GM12878 (cell line): ENCODE results near the gene CABYR. TPM values are rescaled to one million over a fixed set of nuclear protein-coding genes. Genes with fewer than 3 reads are reported as not detected.

Experiments
- ATAC-seq: fragments of 200-7000 bp; cut with Tn5 transposase; 3 replicates; pipeline ENCODE4 v1.9.1; 2020; ENCODE audit warnings: mild to moderate bottlenecking, moderate library complexity
- BruUV-seq: library from RNA; stranded (reverse); fragments of 400-500 nt; replicated peaks from 2 replicates; lab custom pipeline; 2021; lab: Mats Ljungman, UMichigan
- CTCF ChIA-PET: fragments of 300-600 bp; sonication (Branson Sonifier 250); formaldehyde crosslinking; extraction: SDS; loops from one replicate; lab custom pipeline; 2021; ENCODE audit warnings: inconsistent platforms; lab: Yijun Ruan, JAX
- POLR2A ChIA-PET: fragments of 350-600 bp; formaldehyde crosslinking; extraction: SDS; loops from one replicate; lab custom pipeline; 2021; ENCODE audit warnings: inconsistent platforms; lab: Charles Lee
- RAD21 ChIA-PET: fragments of 300-600 bp; sonication (Branson Sonifier 250); formaldehyde crosslinking; loops from one replicate; lab custom pipeline; 2023; ENCODE audit warnings: antibody characterized with exemption; ENCODE audit not compliant: unreplicated experiment; lab: Charles Lee
- SMC1A ChIA-PET: fragments of 300-600 bp; sonication (Branson Sonifier 250); formaldehyde crosslinking; loops from one replicate; lab custom pipeline; 2023; ENCODE audit not compliant: unreplicated experiment, uncharacterized antibody; lab: Charles Lee
- DNase-seq: peaks from one replicate; pipeline ENCODE4 v3.0.0-alpha.2; 2011; ENCODE audit warnings: low read depth, low spot score
- FAIRE-seq: peaks from 3 replicates; lab custom pipeline; 2011; peaks lifted over from hg19 to GRCh38; lab: Jason Lieb, UNC
- H2AFZ ChIP-seq: 2 replicates; pipeline ENCODE4 v1.6.0; 2011; ENCODE audit warnings: low read depth, low read length, control low read depth; ENCODE audit not compliant: control insufficient read depth
- H3K27ac ChIP-seq: 2 replicates; pipeline ENCODE4 v1.5.1; 2011; ENCODE audit warnings: control low read depth; ENCODE audit not compliant: control insufficient read depth, insufficient read depth
- H3K27me3 ChIP-seq, 2 experiments: replicated peaks in 1 of 2; 2 replicates each; pipeline versions ENCODE4 v1.6.0 to v1.6.1; 2011; ENCODE audit warnings: low read length in 1 of 2; ENCODE audit not compliant: control insufficient read depth in 2 of 2, insufficient read depth in 2 of 2
- H3K36me3 ChIP-seq, 2 experiments: 2 replicates each; pipeline ENCODE4 v1.5.1; 2011; ENCODE audit warnings: low read length in 1 of 2; ENCODE audit not compliant: control insufficient read depth in 2 of 2, insufficient read depth in 2 of 2
- H3K4me1 ChIP-seq: 2 replicates; pipeline ENCODE4 v1.6.1; 2011; ENCODE audit warnings: mild to moderate bottlenecking, low read length, moderate library complexity, mixed read lengths; ENCODE audit not compliant: control insufficient read depth, insufficient read depth
- H3K4me2 ChIP-seq: 2 replicates; pipeline ENCODE4 v1.6.0; 2011; ENCODE audit warnings: control low read depth; ENCODE audit not compliant: control insufficient read depth, insufficient read depth
- H3K4me3 ChIP-seq: fragments of 200-600 bp; sonication (generic); 2 replicates; pipeline ENCODE4 v1.5.1; 2016
- H3K79me2 ChIP-seq: 2 replicates; pipeline ENCODE4 v1.6.0; 2011; ENCODE audit warnings: low read length; ENCODE audit not compliant: control insufficient read depth, insufficient read depth
- H3K9ac ChIP-seq: 2 replicates; pipeline ENCODE4 v1.8.0; 2011; ENCODE audit warnings: low read length, control low read depth, mixed read lengths; ENCODE audit not compliant: control insufficient read depth, insufficient read depth
- H3K9me3 ChIP-seq: replicated peaks from 3 replicates; pipeline ENCODE4 v1.5.1; 2011; ENCODE audit warnings: mild to moderate bottlenecking, low read length; ENCODE audit not compliant: control insufficient read depth, insufficient read depth
- H4K20me1 ChIP-seq: 2 replicates; pipeline ENCODE4 v1.6.0; 2011; ENCODE audit not compliant: control insufficient read depth, insufficient read depth
- BACH1 ChIP-seq: fragments of 450-650 bp; IDR thresholded peaks from 2 replicates; pipeline ENCODE4 v1.6.1; 2017; ENCODE audit warnings: mild to moderate bottlenecking, borderline replicate concordance
- BCL3 ChIP-seq: IDR thresholded peaks from 2 replicates; pipeline ENCODE4 v1.6.1; 2011; ENCODE audit warnings: borderline replicate concordance, low read depth, mild to moderate bottlenecking, moderate library complexity, low read length; ENCODE audit not compliant: insufficient read depth, poor library complexity, severe bottlenecking
- BCLAF1 ChIP-seq: fragments of 450-650 bp; IDR thresholded peaks from 2 replicates; pipeline ENCODE4 v1.6.1; 2017; ENCODE audit warnings: antibody characterized with exemption, mild to moderate bottlenecking, moderate library complexity
- BMI1 ChIP-seq: fragments of 450-650 bp; IDR thresholded peaks from 2 replicates; pipeline ENCODE4 v1.6.1; 2016; ENCODE audit warnings: mild to moderate bottlenecking, moderate library complexity, borderline replicate concordance
- E2F4 ChIP-seq: IDR thresholded peaks from 2 replicates; pipeline ENCODE4 v1.6.1; 2012; ENCODE audit warnings: low read depth, low read length, improper control_type of control experiment
- FOXM1 ChIP-seq: IDR thresholded peaks from 2 replicates; pipeline ENCODE4 v1.6.1; 2012; ENCODE audit warnings: low read depth, mild to moderate bottlenecking, inconsistent platforms, low read length, moderate library complexity
- SKIL ChIP-seq: fragments of 450-650 bp; IDR thresholded peaks from 2 replicates; pipeline ENCODE4 v1.6.1; 2017; ENCODE audit warnings: mild to moderate bottlenecking, low read depth, inconsistent platforms; ENCODE audit not compliant: poor library complexity, severe bottlenecking
- SMAD5 ChIP-seq: IDR thresholded peaks from 2 replicates; pipeline ENCODE4 v1.6.1; 2016; ENCODE audit warnings: antibody characterized with exemption, low read depth
- SPI1 ChIP-seq: IDR thresholded peaks from 2 replicates; pipeline ENCODE4 v1.6.1; 2011; ENCODE audit warnings: low read depth, mild to moderate bottlenecking, low read length, moderate library complexity, borderline replicate concordance; ENCODE audit not compliant: insufficient read depth
- ZBTB4 ChIP-seq: fragments of 450-650 bp; formaldehyde crosslinking; IDR thresholded peaks from 2 replicates; pipeline ENCODE4 v1.4.0; 2022; ENCODE audit warnings: mild to moderate bottlenecking, moderate library complexity
- WGBS: methylation state at CpG from one replicate; pipeline ENCODE4 v1.1.6; 2016; ENCODE audit warnings: low lambda C conversion rate; ENCODE audit not compliant: insufficient replicate concordance, insufficient coverage; ENCODE audit errors: missing lambda C conversion rate; 5-methylcytosine and 5-hydroxymethylcytosine counted together
- in situ Hi-C: fragments of 300-500 bp; cut with MboI; formaldehyde crosslinking; loops from 9 replicates; pipeline ENCODE4 v1.14.3; 2018; ENCODE audit warnings: mixed read lengths
- intact Hi-C: fragments of 100-400 bp; cut with micrococcal nuclease; formaldehyde crosslinking; loops from one replicate; pipeline ENCODE4 v1.14.2; 2022; ENCODE audit not compliant: unreplicated experiment
- polyA plus RNA-seq, 11 experiments: library from polyadenylated mRNA; depleted of rRNA in 4 of 11; unstranded in 6 of 11; stranded (reverse) in 5 of 11; fragments of >200 nt; fragmentation: Nextera tagmentation in 4 of 11; fragmentation: Illumina TruSeq in 1 of 11; extraction: Ambion mirVana in 4 of 11; extraction: Trizol in 1 of 11; gene quantifications; 1 replicate in 1 of 11; 2 replicates in 10 of 11; pipeline versions ENCODE4 v1.2.1 to v1.2.3, GENCODE V29; 2011 to 2016; ENCODE audit warnings: inconsistent platforms in 2 of 11, missing spikeins in 2 of 11, low read depth in 1 of 11
- total RNA-seq, 4 experiments: library from RNA; depleted of rRNA in 3 of 4; stranded (reverse); fragments of >200 nt in 3 of 4; fragmentation: Illumina TruSeq in 1 of 4; extraction: Trizol in 1 of 4; gene quantifications; 2 replicates each; pipeline versions ENCODE4 v1.2.1 to v1.2.3, GENCODE V29; 2013 to 2021

Gene CABYR
- total and polyA plus RNA-seq, 10 of the 15 experiments (the other 5 are each of a cell fraction or from before 2014, with no cell fraction given): 0.29 to 2.8 (median 1.7) TPM

GRCh38 chr18:24120676-24121075 is 18.2 kb upstream of the CABYR start:
- no peaks in the 10 kb centered on the region for H3K79me2 ChIP-seq
- H3K4me1 ChIP-seq: no peaks in the 10 kb centered on the region
- POLR2A ChIA-PET: no interaction called here
- SMC1A ChIA-PET: interaction anchor here (0.7 to 3.0 kb wide), 4 partner anchors 155 to 485 kb away, joined by 3 to 10 read pairs (median 5); no protein-coding TSS in a partner anchor
- in situ Hi-C loops (loop anchor here (10.0 kb wide), 1 partner anchor 496 kb away; no protein-coding TSS in a partner anchor), intact Hi-C loops (no loop called here)
- no peak for FAIRE-seq
- no peak overlapping the region for H3K4me2 ChIP-seq
- H2AFZ ChIP-seq: no peak overlapping the region
- CTCF ChIA-PET: interaction anchor here (0.9 to 2.7 kb wide), 4 partner anchors 18 to 499 kb away, joined by 3 to 16 read pairs (median 5); partner anchors contain the start of gene CABYR
- no peaks in the 10 kb centered on the region for H3K27me3 ChIP-seq
- no peak overlapping the region for H3K4me3 ChIP-seq
- DNase-seq: no peak
- no peak overlapping the region for H3K27ac ChIP-seq
- H4K20me1 ChIP-seq: no peaks in the 10 kb centered on the region
- WGBS: 84% methylated on average over 4 of the region's 4 CpGs
- no peaks in the 10 kb centered on the region for H3K9me3 ChIP-seq
- RAD21 ChIA-PET: interaction anchor here (0.6 to 1.2 kb wide), 2 partner anchors 59 to 306 kb away, joined by 3 to 4 read pairs; no protein-coding TSS in a partner anchor
- no TSS peak for BruUV-seq
- ATAC-seq: no peak
- peaks cover 0 to 11% of the 10 kb centered on the region in 2 experiments for H3K36me3 ChIP-seq
- H3K9ac ChIP-seq: no peak overlapping the region
- TF ChIP-seq SKIL: no peak
- no peak for TF ChIP-seq E2F4
- TF ChIP-seq SMAD5: no peak
- no peak for TF ChIP-seq ZBTB4 (CRISPR knock-in tag)
- no peak for TF ChIP-seq BMI1
- no peak for TF ChIP-seq FOXM1
- no peak for TF ChIP-seq BCLAF1
- no peak for TF ChIP-seq BCL3
- TF ChIP-seq SPI1: no peak
- no peak for TF ChIP-seq BACH1
